ENCODE results near the gene CRYL1. TPM values are rescaled to one million over a fixed set of nuclear protein-coding genes. Genes with fewer than 3 reads are reported as not detected.

Gene CRYL1
- total and polyA plus RNA-seq, 2 of the 8 experiments (the other 6 are each of a cell fraction or from before 2014, with no cell fraction given) = 1.9 to 6.4 TPM

DNA sequence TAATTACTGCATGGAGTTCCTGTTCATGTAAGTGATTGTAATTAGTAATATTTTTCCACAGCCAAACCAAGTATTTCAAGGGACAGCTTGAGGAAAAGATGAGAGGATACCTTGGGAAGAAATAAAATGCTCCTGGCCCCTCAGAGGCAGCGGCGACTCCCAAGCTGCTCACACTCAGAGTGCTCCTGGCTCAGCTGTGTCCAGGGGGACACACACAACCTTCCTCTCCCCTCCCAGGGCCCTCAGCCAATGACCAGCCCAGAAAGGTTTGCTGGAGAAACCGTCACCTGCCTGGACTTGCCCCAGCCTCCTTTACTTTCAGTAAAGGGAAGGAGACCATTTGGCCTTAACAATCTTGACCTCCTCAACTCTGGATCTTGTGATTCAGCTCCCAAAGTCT lies 51.1 kb downstream of the CRYL1 start (continued):
- TF ChIP-seq EP300 (IDR thresholded peaks at IDR 0.05; ENCODE audit: borderline replicate concordance in 1 of 2, low read depth in 2 of 2, low read length in 2 of 2) = no peak
- no peak for TF ChIP-seq BCL11A (IDR thresholded peaks at IDR 0.05; ENCODE audit: low read depth in 2 of 2, low read length in 2 of 2)
- TF ChIP-seq TAF7 (optimal IDR thresholded peaks at IDR 0.05; ENCODE audit: borderline replicate concordance, low read depth, low read length) = no peak
- TF ChIP-seq CHD1 (IDR thresholded peaks at IDR 0.05; ENCODE audit: low read depth, low read length) = no peak
